AG08396 (cell line): Measurements from ENCODE around the gene STK24.
A peak's percentile ranks its signal among the peaks of the same experiment; 100 is the strongest.

Source experiments
- DNase-seq: peaks from one replicate; pipeline ENCODE4 v3.0.0; 2012; ENCODE audit warnings: low spot score, mixed read lengths

Gene STK24

DNA sequence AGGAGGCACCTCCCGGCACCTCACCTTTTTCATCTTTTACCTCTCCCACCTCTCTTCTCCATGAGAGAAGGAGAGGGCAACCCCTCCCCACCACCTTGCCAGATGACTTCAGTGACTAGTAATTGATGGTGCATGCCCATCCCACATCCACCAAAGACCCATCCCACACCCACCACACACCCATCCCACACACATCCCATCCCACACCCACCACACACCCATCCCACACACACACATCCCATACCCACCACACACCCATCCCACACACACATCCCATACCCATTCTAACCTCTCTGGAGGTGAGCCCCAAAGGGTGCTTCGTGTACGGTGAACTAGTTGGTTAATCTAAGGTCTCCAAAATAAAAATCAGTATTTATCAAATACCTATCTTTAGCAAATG, 44.7 kb downstream of the STK24 start:
- no peak for DNase-seq

DNA sequence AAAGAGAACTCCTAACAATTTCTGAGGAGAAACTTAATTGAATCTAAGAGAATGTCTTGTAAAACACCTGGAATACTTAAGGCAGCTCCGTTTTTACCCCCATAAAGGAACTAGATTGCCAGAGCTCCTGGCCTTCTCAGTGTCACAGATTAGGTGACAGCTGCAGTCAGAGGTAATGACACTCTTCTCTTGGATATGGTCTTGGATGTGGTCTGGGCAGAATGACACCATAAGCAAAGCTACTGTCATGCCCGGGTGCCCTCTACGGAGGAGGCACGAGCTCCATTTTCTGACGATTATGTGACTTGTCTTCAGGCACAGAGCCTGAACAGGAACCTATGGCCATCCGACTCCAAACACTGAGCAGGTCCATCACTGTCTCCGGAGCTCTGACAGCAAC, 46.7 kb downstream of the STK24 start:
- DNase-seq: no peak

DNA sequence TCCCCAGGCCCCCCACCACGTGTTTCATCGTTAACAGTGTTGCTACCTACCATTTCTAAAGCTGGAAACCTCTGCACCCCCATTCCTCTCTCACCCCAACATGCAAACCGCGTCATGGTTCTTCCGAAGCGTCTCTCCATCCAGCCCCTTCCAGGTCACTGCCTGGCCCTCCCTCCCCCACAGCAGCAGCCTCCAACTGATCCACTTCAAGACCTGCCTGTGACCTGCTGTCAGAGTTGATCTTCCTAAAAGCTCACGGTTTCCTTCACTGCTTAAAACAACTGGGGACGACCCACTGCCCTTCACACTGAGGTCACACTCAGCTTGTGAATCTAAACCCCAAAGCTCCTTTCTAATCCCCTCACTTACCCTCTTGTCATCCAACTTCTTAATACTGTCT, 47.7 kb downstream of the STK24 start:
- no peak for DNase-seq

DNA sequence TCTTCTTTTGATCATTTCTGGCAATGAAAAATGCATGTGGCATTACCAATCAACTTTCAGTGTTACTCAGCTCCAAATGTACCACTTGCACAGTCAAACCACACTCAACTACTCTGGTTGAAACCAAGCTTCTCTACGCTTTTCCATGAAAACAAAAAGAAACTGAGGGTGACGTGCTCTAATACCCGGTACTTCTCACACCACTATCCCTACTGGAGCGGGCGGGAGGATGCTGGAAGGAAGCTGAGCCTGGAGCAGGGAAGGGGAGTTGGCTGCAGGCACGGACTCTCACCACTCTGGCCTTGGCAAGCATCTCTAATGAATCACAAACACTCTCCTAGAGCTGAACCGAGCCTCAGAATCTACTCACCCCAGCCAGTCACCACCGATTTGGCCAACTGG, 48.2 kb downstream of the STK24 start:
- peak; percentile 73 for DNase-seq

DNA sequence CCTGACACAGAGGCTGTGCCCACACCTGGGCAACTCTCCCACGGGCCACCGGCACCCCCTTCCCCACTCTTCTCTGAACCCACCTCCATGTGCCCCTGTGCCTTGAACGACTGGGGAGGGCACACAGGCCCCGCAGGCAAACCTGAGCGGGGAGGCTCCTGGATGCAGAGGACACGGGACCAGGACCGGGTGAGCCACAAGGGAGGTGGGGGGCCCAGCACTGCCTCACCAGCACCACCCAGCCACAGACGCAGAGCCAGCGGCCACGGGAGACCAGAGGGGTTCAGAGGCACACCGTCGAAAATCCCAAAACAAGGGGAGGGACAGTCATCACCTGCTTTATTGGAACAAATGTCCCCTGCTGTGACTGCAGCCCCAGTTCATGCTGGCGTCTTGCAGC, 49.4 kb downstream of the STK24 start:
- DNase-seq: no peak

DNA sequence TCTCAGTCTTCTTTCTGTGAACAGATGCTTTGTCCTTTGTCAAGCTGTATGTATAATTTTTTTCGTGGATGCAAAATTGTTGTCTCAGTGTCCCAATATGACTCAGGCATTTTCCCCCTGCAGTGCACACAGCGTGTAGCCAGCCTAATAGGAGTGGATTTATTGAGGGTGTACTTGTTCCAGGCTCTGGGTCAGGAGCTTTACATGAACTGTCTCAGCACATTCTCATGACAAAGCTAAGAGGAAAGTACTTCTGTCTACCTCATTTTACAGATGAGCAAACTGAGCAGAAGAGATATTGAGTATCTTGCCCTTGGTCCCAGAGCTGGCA, 50.8 kb downstream of the STK24 start:
- no peak for DNase-seq

DNA sequence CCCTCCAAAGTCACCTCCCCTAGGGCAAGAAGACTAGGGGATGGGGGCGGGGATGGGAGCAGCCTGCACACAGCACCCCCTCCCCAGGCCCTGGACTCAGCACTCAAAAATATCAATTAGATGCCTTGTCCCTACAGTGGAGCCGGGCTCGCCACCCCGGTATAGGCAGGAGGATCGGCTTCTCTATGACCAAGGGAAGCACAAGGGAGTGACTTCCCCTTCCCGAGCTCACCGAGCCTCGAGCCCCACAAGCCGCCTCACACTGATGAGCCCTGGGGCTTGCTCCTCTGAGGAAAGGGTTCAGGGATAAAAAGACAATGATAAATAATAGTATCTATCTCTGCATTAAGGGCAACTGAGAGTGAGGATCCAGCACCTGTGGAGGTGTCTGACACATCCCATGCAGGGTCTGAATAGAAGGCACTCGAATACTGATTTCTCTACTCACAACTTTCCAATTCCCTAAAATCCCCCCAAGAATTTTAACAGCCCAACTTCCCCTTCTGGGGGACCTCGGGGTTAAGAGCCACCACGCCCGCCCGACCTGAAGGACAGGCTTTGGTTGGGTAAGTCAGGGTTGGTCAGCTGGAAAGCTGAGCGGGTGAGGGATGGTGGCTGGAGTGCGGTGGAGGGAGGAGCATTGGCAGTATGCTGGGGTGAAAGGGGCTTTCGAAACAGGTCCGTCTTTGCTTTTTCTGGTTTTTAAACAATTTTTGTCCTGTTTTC, 51.3 kb downstream of the STK24 start:
- DNase-seq: no peak

DNA sequence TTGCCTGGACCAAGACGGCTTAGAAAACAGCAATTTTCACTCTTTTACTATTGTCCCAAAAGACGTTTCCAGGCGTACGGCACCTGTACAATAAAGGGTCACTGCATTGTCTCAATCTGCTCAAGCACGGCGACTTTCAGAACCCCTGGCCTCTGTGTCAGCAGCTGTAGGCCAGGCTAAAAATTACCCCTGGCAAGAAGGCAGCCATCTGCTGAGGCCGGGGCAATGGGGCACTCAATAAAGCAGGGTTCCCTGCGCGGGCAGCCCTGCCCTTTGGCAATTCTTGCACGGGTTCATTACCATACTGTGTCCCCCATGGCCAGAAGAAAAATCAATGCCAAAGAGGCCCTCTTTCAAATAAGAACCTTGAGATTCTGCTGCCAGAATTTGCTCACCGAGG, 52.1 kb downstream of the STK24 start:
- no peak for DNase-seq

DNA sequence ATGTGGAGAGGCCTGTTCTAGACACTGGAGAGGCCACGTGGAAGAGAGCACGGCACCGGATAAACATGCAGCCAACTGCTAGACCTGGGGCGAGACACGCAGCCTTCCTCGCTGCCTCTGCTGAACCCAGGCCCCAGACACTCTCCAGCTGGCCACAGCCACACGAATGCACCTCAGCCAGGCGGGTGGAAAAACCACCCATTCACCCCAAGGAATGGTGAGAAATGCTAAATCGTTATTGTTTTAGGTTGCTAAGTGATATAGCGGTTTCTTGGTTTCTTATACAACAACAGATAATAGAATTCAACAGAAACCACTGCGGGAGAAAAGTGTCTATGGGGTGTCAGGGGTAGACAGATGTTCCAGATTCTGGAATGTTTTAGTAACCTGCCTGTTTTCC, 52.5 kb downstream of the STK24 start:
- DNase-seq: no peak

DNA sequence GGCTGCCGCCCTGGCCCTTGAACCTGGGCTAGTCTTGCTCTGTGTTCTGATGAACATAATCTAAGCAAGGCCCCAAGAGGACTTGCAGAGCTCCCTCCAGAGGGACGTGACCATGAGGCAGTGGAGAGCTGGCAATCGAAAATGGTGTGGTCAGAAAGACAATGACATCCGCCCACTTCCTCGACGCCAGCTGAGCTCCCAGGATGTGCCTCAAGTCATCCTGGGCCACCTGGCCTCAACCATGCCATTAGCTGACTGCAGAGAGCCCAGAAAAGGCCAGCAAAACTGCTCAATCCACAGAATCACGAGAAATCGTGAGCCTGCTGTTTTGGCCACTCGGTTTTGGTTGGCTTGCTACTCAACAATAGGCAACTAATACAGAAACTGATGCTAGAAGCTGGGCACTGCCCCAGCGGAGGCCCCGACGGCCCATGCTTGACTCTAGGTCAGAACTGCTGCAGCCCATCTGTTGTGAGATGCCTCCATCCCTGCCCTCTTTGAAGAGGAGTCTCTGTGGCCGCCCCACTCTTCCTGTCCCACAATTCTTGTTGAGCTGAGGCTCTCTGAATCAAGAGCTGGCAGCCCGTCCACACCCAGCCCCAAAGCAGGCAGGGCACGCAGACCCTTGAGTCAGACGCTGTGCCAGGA, 53.3 kb downstream of the STK24 start:
- DNase-seq: no peak

DNA sequence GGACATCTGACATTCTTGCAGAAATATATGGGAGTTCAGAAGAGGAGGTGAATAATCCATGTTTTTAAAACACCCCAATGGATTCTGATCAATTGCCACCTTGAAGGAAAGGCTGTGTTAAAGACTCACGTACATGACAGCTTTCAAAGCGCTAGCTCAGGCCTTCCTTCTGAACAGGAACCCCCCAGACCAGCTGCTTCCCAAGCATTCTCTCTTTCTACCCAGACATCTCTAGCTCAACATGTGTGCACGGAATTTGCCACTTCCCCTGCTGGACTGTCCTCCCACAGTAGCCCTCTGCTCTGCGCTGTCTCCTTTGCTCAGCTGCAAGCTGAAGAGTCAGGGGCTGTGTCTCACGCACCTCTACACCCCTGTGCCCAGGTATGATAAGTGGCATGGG, 54.5 kb downstream of the STK24 start:
- DNase-seq: no peak

DNA sequence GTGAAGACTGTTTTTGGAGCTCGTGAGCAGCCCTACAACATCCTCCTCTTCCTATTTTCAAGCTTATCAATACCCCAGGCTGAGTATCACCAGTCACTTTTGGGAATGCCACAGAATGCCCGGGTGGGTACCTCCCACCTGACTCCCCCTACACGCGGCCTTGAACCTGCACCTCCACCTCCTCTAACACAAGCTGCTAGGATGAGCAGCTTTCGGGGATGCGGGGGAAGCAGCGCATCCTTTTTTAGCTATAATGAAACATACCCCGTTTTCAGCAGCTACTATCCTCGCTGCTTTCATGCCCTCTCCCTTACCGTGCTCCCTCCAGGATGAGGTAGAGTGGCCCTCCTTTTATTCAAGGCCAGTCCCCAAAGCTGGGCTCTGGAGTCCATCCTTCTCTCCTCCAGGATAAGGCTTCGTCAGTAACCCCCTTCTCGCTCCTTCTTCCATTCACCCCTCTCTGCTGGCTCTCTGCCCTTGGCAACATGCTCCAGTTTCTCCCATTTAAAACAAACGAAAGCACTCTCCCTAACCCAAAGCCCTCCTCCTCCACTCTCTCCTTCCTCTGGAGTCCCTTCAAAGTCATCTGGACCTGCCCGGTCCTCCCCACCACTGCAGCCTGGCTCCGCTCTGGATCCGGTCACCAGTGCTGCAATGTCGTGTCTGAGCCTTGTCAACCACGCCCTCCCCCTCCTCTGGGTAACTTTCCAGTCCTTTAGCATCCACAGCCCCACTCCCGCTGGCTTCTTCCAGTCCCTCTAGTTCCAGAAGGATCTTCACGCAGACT, 55.3 kb downstream of the STK24 start:
- no peak for DNase-seq

DNA sequence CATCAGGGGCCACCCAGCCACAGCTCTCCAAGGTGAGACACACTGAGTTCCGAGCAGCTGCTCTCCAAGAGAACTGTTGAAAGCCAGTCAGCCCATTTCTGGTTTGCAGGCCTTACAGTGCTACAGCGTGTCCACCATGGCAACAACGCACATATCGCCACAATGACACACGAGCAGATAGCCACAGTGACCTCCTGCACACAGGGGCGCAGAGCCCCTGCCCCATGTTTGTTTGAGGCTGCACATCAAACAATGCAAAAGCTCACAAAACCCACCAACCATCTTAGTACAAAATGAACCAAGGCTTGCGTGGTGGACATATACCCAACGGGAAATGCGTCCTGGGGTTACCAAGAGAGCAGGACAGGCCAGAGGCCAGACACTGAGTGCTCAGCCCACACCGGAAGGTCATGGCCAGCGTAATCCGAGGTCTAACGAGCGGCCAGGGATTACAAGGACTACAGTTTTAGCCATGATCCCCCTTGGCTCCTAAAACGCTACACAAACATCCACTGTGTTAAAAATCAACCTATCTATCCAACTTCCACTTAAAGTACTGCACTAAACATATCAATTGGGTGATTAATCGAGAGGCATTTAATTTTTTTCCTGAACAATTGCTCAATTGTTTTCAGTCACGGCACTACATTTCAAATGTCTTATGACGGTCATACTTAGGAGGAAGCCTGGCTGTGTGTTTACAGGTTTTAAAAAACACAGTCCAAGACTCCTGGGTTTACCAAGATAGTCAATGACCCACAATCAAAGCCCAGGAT, 56.0 kb downstream of the STK24 start:
- DNase-seq: no peak

DNA sequence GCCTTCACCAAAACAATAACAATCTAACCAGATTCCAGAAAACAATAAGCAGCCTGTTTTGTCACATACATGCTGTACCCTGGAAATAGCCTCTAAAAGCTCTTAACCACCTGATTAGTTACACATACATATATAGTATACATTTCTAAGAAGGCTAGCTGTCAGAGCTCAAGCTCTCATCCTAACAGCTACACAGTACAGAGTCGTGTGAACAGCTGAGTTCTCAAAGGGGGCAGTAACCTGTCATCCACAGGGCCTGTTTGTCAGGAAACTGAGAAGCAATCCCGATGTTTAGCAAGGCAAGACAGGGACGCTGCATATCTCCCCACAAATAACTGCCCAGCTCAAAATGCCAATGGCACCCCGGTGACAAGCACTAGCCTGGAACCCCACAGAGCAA, 56.9 kb downstream of the STK24 start:
- no peak for DNase-seq

DNA sequence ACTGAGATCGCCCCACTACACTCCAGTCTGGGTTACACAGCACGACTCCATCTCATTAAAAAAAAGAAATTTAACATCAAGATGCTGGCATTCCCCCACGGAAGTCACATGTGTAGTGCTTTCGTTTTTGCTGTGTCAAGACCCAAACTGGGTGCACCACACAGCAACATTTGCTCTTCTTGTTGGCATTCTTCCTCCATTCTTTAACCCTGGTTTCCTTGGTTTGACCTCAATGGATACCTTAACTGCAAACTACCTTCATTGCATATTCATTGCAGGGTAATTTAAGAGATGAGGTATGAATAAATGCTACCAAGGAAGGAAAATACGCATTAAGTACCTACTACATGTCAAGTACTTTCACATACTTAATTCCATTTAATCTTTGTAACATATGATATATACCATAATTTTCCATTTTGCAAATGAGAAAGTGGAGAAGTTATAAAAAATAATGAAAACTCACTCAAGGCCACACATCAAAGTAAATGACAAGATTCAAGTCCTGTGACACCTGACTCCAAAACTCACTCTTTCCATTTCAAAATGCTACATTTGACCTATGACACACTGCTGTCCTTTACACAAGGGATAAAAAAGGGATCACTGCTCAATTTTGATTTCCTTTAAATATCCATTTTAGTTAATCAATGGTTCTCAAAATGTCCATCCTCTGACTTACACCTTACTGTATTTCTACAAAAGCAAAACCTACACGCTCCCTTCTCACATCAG, 59.2 kb downstream of the STK24 start:
- DNase-seq: no peak

DNA sequence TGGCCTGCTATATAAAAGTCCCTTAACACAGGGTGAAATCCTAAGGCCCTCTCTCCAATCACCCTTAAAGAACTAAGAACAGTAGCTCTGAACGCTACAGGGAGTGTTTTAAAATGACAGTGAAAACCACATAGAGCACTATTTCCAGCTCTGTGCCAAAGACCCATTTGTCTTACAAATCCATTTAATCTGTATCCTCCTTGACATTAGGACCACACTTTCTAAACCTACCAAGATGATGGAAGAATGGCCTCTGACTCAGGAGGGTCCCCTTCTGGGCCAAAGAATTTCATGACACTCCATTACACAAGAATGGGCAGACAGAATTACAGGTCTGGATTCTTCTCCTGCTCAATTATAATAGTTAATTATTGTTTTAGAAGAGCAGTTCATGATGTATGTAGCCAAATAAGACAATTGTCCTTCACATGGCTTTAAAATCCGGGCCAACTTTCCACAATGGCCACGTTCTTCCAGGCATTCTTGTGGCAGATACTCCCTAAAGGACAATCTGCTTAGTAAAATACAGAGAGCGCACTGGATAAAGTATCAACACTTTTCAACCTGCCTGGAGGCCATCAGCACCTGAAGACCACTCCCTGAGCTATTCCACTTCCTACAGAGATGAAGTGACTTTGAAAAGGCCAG, 61.0 kb downstream of the STK24 start:
- no peak for DNase-seq

DNA sequence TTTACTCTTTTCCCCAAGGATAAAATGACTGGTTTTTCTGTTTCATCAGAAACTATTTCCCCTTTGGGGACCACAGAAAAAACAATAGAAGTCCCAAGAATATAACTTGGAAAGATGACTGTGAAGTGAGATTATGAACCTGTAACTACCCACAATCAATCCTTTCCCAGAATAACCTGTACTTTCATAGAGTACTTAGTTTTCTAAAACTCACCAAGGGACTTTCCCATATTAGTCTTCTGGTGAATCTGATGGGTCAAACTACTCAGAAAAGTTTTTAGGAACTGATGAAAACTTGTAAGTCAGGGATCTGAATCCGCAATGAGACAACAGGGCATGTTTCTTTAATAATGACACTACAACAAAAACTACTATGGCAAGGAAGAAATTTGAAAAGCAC, 62.6 kb downstream of the STK24 start:
- DNase-seq: no peak

DNA sequence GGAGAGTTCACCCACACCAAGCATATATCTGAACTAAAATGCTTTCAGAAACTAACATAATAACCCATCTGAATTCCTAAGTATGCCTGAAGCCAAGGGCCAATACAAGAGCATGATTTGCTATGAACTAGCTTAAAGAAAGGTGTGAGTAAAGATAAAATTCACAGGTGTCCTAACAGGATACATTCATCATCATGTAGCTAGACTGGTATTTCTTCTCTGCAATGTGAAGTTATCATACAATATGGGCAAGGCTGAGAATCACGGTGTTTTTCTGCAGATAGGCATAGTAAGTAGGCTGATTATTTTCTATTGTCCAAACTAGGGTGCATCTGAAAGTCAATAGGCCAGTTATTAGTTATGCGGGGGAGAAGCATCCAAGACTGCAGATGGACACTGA, 63.1 kb downstream of the STK24 start:
- no peak for DNase-seq

DNA sequence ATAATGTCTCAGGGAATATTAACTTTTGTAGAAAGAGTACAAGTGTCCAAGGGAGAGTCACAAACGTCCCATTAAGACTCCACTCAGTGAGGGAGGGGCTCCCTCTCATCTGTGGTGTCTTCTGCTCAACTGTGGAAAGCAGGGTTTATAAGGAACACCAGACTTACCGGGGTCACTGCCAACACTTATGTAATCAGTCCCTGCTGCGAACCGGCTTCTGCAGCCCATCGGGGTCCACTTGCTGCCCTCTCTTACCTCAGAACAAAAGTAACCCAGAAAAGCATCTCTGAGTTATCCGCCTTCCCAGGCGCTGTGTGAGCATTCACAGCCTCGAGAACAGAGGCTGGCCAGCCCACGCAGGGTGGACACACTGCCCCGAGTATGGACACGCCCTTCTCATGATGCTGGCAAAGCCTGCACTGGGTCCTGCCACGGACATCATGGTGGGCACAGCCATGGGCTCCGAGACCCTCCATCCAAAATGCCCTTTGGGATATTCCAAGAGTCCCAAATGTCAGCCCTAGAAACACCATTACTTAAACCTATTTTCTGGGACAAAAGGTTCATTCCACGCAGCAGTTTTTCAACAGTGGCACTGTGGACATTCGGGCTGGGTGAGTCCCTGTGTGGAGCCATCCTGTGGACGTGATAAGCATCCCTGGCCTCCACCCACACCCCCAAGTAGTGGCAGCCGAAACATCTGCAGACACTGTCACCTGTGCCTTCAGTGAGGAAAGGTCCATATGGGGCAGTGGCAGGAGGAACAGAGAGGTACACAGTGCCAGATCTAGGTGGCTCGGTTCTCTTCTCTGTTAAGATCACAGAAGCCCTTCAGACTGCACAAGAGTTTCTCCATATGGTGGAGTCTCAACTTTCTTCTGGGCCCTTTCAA, 63.9 kb downstream of the STK24 start:
- DNase-seq: no peak

DNA sequence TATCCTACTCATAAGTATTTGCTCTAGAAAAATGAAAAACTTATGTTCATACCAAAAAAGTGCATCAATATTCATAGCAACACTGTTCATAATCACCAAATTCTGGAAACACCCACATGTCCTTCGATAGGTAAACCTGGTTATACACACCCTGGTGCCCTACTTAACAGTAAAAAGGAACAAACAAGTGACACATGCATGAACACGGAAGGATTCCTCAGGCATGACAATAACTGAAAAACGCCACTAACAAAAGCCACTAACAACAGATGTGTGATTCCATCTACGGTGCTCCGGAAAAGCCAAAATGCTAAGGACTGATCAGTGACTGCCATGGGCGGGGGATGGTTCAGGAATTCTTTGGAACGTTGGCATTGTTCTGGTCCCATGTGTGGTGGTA, 65.5 kb downstream of the STK24 start:
- no peak for DNase-seq

DNA sequence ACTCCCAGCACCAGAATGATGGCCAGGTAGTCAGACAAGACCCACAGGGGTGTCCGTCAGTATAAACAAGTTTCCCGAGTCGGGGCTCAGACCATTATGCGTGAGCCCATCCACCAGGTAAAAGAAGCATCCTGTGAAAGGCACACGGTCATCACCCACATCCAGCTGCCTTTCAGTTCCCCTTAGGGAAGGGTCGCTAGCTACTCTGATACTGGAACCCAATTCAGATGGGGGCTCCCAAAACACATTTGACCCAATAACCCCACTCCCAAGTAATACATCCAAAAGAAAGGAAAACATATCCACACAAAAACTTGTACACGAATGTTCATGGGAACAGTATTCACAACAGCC, 66.8 kb downstream of the STK24 start:
- no peak for DNase-seq
